ENCODE data around the gene BNIPL. TPM values are rescaled to one million over a fixed set of nuclear protein-coding genes. Genes with fewer than 3 reads are reported as not detected.

Gene BNIPL
- total RNA-seq, 4 donors from 2014 or later: 0.13 to 0.25 TPM; not detected in 2

- Histone ChIP-seq H3K9me3 (no peaks in the 10 kb centered on the region), H3K27ac (no peak overlapping the region), H3K36me3 (peaks cover 0 to 57% of the 10 kb centered on the region in 2 donors), H3K27me3 (no peaks in the 10 kb centered on the region), H3K4me3 (no peak overlapping the region), H3K4me1 (peaks cover 34% of the 10 kb centered on the region in 2 donors)
- TF ChIP-seq CTCF (IDR thresholded peaks at IDR 0.05 in 4 of 5, conservative IDR thresholded peaks at IDR 0.05 in 1 of 5): no peak
- no peak for TF ChIP-seq POLR2A (IDR thresholded peaks at IDR 0.05)
- DNase-seq (no peak), ATAC-seq (no peak)
- intact Hi-C loops (cut with DNase I; ENCODE audit: low total_unique reads): loop anchor here (5.0 to 10.0 kb wide), 2 partner anchors 123 to 255 kb away; partner anchors contain the start of genes ARNT and PSMD4
- in situ Hi-C loops (cut with MboI; ENCODE audit: low sequenced_read_pairs in 4 of 4): no loop called here
Measured at GRCh38 chr1:150999926-151000325, 36.5 kb upstream of the BNIPL start.

GRCh38 chr1:151000408-151000807, 36.0 kb upstream of the BNIPL start:
- H3K36me3 ChIP-seq: peaks cover 0 to 57% of the 10 kb centered on the region in 2 donors
- no peak for ATAC-seq
- in situ Hi-C loops (cut with MboI; ENCODE audit: low sequenced_read_pairs in 4 of 4) (no loop called here), intact Hi-C loops (cut with DNase I; ENCODE audit: low total_unique reads) (loop anchor here (5.0 to 10.0 kb wide), 2 partner anchors 123 to 254 kb away; partner anchors contain the start of genes ARNT and PSMD4)
- peaks cover 34 to 38% of the 10 kb centered on the region in 2 donors for H3K4me1 ChIP-seq
- H3K27me3 ChIP-seq: no peaks in the 10 kb centered on the region
- H3K4me3 ChIP-seq: no peak overlapping the region
- no peak for DNase-seq
- TF ChIP-seq POLR2A (IDR thresholded peaks at IDR 0.05) (no peak), CTCF (IDR thresholded peaks at IDR 0.05 in 4 of 5, conservative IDR thresholded peaks at IDR 0.05 in 1 of 5) (no peak)
- no peaks in the 10 kb centered on the region for H3K9me3 ChIP-seq
- H3K27ac ChIP-seq: no peak overlapping the region

- DNase-seq: no peak
- in situ Hi-C loops (cut with MboI; ENCODE audit: low sequenced_read_pairs in 4 of 4) (no loop called here), intact Hi-C loops (cut with DNase I; ENCODE audit: low total_unique reads) (loop anchor here (5.0 to 10.0 kb wide), 2 partner anchors 124 to 253 kb away; partner anchors contain the start of genes ARNT and PSMD4)
- no peak for TF ChIP-seq POLR2A (IDR thresholded peaks at IDR 0.05)
- no peak for TF ChIP-seq CTCF (IDR thresholded peaks at IDR 0.05 in 4 of 5, conservative IDR thresholded peaks at IDR 0.05 in 1 of 5)
- Histone ChIP-seq H3K27ac (no peak overlapping the region), H3K9me3 (no peaks in the 10 kb centered on the region), H3K36me3 (peaks cover 0 to 57% of the 10 kb centered on the region in 2 donors), H3K4me1 (peaks cover 36 to 40% of the 10 kb centered on the region in 2 donors), H3K27me3 (no peaks in the 10 kb centered on the region), H3K4me3 (no peak overlapping the region)
- ATAC-seq: no peak
Measured at GRCh38 chr1:151001602-151002001, 34.8 kb upstream of the BNIPL start.

GRCh38 chr1:151002051-151002450, 34.3 kb upstream of the BNIPL start:
- Histone ChIP-seq H3K36me3 (peaks cover 0 to 54% of the 10 kb centered on the region in 2 donors), H3K4me1 (peaks cover 39 to 43% of the 10 kb centered on the region in 2 donors), H3K27ac (no peak overlapping the region), H3K9me3 (no peaks in the 10 kb centered on the region), H3K4me3 (no peak overlapping the region), H3K27me3 (no peaks in the 10 kb centered on the region)
- DNase-seq (no peak), ATAC-seq (no peak)
- intact Hi-C loops (cut with DNase I; ENCODE audit: low total_unique reads) (loop anchor here (5.0 to 10.0 kb wide), 2 partner anchors 125 to 253 kb away; partner anchors contain the start of genes ARNT and PSMD4), in situ Hi-C loops (cut with MboI; ENCODE audit: low sequenced_read_pairs in 4 of 4) (no loop called here)
- TF ChIP-seq POLR2A (IDR thresholded peaks at IDR 0.05) (no peak), CTCF (IDR thresholded peaks at IDR 0.05 in 4 of 5, conservative IDR thresholded peaks at IDR 0.05 in 1 of 5) (no peak)
